HepG2 (cell line): ENCODE data around the gene MED25.

Source experiments
- CBX1 ChIP-seq: IDR thresholded peaks from one replicate; pipeline ENCODE4 v1.6.1; 2016; ENCODE audit warnings: antibody characterized with exemption, low read depth
- CTCF ChIP-seq: sonication (generic); formaldehyde crosslinking; IDR thresholded peaks from 2 replicates; pipeline ENCODE4 v1.5.0; 2020; ENCODE audit warnings: mild to moderate bottlenecking, missing genetic modification reagents, moderate library complexity
- RARG ChIP-seq: sonication (generic); formaldehyde crosslinking; IDR thresholded peaks from 2 replicates; pipeline ENCODE4 v1.4.0; 2020; ENCODE audit warnings: low read depth, mild to moderate bottlenecking, missing genetic modification reagents
- RFX1 ChIP-seq: fragments of 450-650 bp; IDR thresholded peaks from 2 replicates; pipeline ENCODE4 v1.6.1; 2017
- TAF1 ChIP-seq: sonication (generic); formaldehyde crosslinking; IDR thresholded peaks from 2 replicates; pipeline ENCODE4 v1.4.0; 2020; ENCODE audit warnings: missing genetic modification reagents
- ZNF18 ChIP-seq: sonication (generic); formaldehyde crosslinking; IDR thresholded peaks from 2 replicates; pipeline ENCODE4 v1.8.0; 2022; ENCODE audit warnings: mild to moderate bottlenecking, missing genetic modification reagents; ENCODE audit not compliant: insufficient replicate concordance
- ZNF841 ChIP-seq: sonication (generic); formaldehyde crosslinking; IDR thresholded peaks from 2 replicates; pipeline ENCODE4 v1.8.1; 2023; ENCODE audit warnings: missing genetic modification reagents, borderline replicate concordance
- TF ChIP-seq, protein P1 (sequence below): sonication (generic); formaldehyde crosslinking; conservative IDR thresholded peaks from 2 replicates; pipeline ENCODE4 v1.8.0; 2022; ENCODE audit warnings: mild to moderate bottlenecking, moderate library complexity, missing genetic modification reagents
- TF ChIP-seq, protein P2 (sequence below): sonication (generic); formaldehyde crosslinking; IDR thresholded peaks from 2 replicates; pipeline ENCODE4 v1.5.1; 2020; ENCODE audit warnings: mild to moderate bottlenecking, moderate library complexity, missing genetic modification reagents

DNA sequence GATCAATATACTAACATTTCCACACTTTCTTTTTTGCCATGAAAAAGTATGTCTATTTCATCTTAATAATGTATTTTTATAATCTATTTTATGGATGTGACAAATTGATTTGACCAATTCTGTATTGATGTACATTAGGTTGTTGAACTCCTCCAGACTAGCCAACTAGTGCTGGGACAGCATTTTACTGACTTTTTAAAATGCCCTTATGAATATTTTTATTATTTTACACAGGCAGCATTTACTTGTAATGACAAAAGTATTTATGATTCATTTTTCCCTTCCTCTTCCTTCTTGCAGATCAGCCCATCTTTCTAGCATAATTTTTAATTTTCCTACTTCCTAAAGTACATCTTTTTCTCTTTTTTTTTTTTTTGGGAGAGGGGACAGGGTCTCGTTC lies 4.1 kb upstream of the MED25 start:
- no peak for TF ChIP-seq CBX1
- TF ChIP-seq, protein P1, sequence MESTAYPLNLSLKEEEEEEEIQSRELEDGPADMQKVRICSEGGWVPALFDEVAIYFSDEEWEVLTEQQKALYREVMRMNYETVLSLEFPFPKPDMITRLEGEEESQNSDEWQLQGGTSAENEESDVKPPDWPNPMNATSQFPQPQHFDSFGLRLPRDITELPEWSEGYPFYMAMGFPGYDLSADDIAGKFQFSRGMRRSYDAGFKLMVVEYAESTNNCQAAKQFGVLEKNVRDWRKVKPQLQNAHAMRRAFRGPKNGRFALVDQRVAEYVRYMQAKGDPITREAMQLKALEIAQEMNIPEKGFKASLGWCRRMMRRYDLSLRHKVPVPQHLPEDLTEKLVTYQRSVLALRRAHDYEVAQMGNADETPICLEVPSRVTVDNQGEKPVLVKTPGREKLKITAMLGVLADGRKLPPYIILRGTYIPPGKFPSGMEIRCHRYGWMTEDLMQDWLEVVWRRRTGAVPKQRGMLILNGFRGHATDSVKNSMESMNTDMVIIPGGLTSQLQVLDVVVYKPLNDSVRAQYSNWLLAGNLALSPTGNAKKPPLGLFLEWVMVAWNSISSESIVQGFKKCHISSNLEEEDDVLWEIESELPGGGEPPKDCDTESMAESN: no peak
- TF ChIP-seq ZNF18 (CRISPR knock-in tag): no peak
- TF ChIP-seq, protein P2, sequence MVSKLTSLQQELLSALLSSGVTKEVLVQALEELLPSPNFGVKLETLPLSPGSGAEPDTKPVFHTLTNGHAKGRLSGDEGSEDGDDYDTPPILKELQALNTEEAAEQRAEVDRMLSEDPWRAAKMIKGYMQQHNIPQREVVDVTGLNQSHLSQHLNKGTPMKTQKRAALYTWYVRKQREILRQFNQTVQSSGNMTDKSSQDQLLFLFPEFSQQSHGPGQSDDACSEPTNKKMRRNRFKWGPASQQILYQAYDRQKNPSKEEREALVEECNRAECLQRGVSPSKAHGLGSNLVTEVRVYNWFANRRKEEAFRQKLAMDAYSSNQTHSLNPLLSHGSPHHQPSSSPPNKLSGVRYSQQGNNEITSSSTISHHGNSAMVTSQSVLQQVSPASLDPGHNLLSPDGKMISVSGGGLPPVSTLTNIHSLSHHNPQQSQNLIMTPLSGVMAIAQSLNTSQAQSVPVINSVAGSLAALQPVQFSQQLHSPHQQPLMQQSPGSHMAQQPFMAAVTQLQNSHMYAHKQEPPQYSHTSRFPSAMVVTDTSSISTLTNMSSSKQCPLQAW (CRISPR knock-in tag): no peak
- no peak for TF ChIP-seq RARG (CRISPR knock-in tag)
- no peak for TF ChIP-seq RFX1
- no peak for TF ChIP-seq TAF1 (CRISPR knock-in tag)
- TF ChIP-seq CTCF (CRISPR knock-in tag): no peak
- no peak for TF ChIP-seq ZNF841
